GM18951 (cell line): ENCODE measurements around the gene CARHSP1.
"Not testable (repeated sequence)": the region's sequence is repeated elsewhere in the genome, so short reads cannot be mapped to it uniquely, and the experiment has no call there.

Experiments
- POLR2A ChIP-seq: IDR thresholded peaks from 4 replicates; pipeline ENCODE4 v1.6.1; 2011; ENCODE audit warnings: mild to moderate bottlenecking; ENCODE audit not compliant: insufficient read length, insufficient read depth; ENCODE audit errors: extremely low read depth
- in situ Hi-C: fragments of 300-500 bp; cut with MboI; formaldehyde crosslinking; loops from one replicate; pipeline ENCODE4 v1.12.0; 2022; ENCODE audit warnings: low sequenced_read_pairs, mixed read lengths, inconsistent platforms; ENCODE audit not compliant: unreplicated experiment

CARHSP1 gene

GRCh38 chr16:8852534-8852933 is 16.3 kb downstream of the CARHSP1 start:
- TF ChIP-seq POLR2A, result no peak
- in situ Hi-C loops, result no loop called here

GRCh38 chr16:8851761-8852403 is 16.9 kb downstream of the CARHSP1 start:
- in situ Hi-C loops, result no loop called here
- TF ChIP-seq POLR2A, result no peak

- in situ Hi-C loops, result no loop called here
- no peak for TF ChIP-seq POLR2A
These were observed 18.4 kb downstream of the CARHSP1 start for GRCh38 chr16:8850279-8850885.

GRCh38 chr16:8849411-8850011 is 19.3 kb downstream of the CARHSP1 start:
- no peak for TF ChIP-seq POLR2A
- in situ Hi-C loops, result no loop called here

GRCh38 chr16:8848939-8849391 is 19.8 kb downstream of the CARHSP1 start:
- no peak for TF ChIP-seq POLR2A
- in situ Hi-C loops, result no loop called here

- no peak for TF ChIP-seq POLR2A
These were observed 20.4 kb downstream of the CARHSP1 start for GRCh38 chr16:8848231-8848938.

GRCh38 chr16:8847623-8848022 is 21.2 kb downstream of the CARHSP1 start:
- in situ Hi-C loops, result no loop called here
- no peak for TF ChIP-seq POLR2A

More at GRCh38 chr16:8848231-8848938, 20.4 kb downstream of the CARHSP1 start:
- in situ Hi-C loops, result no loop called here

GRCh38 chr16:8847145-8847544 is 21.7 kb downstream of the CARHSP1 start:
- no peak for TF ChIP-seq POLR2A
- in situ Hi-C loops, result no loop called here

- in situ Hi-C loops, result no loop called here
These were observed 22.3 kb downstream of the CARHSP1 start for GRCh38 chr16:8846401-8846932.

GRCh38 chr16:8845699-8846298 is 23.0 kb downstream of the CARHSP1 start:
- no peak for TF ChIP-seq POLR2A
- in situ Hi-C loops, result no loop called here

More at GRCh38 chr16:8846401-8846932, 22.3 kb downstream of the CARHSP1 start:
- no peak for TF ChIP-seq POLR2A

- in situ Hi-C loops, result not testable (repeated sequence)
These were observed 25.5 kb downstream of the CARHSP1 start for GRCh38 chr16:8843296-8843695.

- in situ Hi-C loops, result not testable (repeated sequence)
These were observed 26.8 kb downstream of the CARHSP1 start for GRCh38 chr16:8842016-8842415.

- in situ Hi-C loops, result not testable (repeated sequence)
These were observed 31.2 kb downstream of the CARHSP1 start for GRCh38 chr16:8837594-8837993.

- in situ Hi-C loops, result not testable (repeated sequence)
These were observed 32.0 kb downstream of the CARHSP1 start for GRCh38 chr16:8836797-8837196.
